Stimulated activated CD4-positive, alpha-beta T cell treated with anti-CD3 and anti-CD28 coated beads, Interleukin-1b, Interleukin-23, amount 100 ng/mL, for 1 hour (primary cell): Measurements from ENCODE around the gene EML2.
"Not testable (repeated sequence)": the region's sequence is repeated elsewhere in the genome, so short reads cannot be mapped to it uniquely, and the experiment has no call there.

Experiments used
- DNase-seq, 2 donors: peaks; one replicate each; pipeline ENCODE4 v3.0.0-alpha.2; 2020; ENCODE audit warnings: low read depth in 2 of 2

The EML2 gene, protein sequence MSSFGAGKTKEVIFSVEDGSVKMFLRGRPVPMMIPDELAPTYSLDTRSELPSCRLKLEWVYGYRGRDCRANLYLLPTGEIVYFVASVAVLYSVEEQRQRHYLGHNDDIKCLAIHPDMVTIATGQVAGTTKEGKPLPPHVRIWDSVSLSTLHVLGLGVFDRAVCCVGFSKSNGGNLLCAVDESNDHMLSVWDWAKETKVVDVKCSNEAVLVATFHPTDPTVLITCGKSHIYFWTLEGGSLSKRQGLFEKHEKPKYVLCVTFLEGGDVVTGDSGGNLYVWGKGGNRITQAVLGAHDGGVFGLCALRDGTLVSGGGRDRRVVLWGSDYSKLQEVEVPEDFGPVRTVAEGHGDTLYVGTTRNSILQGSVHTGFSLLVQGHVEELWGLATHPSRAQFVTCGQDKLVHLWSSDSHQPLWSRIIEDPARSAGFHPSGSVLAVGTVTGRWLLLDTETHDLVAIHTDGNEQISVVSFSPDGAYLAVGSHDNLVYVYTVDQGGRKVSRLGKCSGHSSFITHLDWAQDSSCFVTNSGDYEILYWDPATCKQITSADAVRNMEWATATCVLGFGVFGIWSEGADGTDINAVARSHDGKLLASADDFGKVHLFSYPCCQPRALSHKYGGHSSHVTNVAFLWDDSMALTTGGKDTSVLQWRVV

DNA sequence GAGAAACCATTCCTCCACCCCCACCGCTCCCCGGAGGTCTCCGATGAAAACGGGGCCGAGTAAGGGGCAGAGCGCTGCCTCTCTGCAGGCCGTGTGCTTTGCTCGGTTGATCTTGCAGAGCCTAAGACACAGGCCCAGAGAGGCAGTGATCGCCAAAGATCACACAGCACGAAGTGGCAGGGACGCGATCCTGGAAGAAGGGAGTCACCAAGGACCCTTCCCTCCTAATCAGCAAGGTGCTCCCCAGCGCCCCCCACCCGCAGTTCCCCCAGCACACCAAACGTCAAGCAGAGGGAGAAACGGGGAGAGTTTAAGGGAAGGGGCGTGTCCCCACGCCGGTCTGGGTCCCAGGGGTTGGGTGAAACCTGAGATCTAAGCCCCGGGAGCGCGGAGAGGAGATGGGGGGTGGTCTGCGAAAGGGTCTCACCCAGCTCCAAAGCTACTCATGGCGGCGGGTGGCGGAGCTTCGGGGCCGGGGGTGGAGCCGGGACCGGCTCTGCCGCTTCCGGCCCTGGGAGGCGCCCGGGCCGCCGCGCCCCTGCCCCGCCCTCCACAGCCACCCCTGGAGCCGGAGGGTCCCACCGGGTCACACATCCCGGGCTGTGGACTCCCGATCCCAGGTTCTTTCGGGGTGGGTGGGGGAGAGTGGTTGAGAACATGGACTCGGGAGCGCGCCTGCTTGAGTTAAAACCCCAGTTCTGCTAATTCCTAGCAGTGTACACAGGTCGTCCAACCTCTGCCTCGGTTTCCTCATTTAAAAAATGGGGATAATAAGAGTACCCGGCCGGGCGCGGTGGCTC lies at the start of gene EML2:
Gene EML2 (minus strand): TSS at position 468 of the 800 bp plus-strand sequence. CDS start 21 bp downstream, at position 447.
- DNase-seq, result peak in 1 of 2 donors; percentile 27

DNA sequence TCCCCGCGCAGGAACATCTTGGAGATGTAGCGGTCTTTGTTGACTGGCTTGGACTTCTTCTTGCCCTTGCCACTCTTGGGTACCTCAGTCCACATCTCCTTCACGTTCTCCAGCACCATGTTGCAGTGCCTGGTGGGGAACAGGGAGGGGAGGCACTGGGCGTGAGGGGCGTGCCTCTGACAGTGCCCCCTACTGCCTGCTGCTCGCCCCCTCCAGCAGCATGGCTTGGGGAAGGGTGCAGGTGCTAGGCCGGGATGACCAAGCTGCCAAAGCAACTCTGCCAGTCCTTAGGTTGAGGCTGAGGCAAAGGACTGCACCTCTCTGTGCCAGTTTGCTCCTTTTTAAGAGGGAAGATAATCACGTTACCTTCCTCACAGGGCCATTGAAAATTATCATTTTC lies 48.4 kb upstream of the EML2 start:
- no peak for DNase-seq

- not testable (repeated sequence) for DNase-seq
These were observed 45.8 kb upstream of the EML2 start for GRCh38 chr19:45685045-45685444.

GRCh38 chr19:45682908-45683307 lies 43.7 kb upstream of the EML2 start:
- DNase-seq, result no peak

DNA sequence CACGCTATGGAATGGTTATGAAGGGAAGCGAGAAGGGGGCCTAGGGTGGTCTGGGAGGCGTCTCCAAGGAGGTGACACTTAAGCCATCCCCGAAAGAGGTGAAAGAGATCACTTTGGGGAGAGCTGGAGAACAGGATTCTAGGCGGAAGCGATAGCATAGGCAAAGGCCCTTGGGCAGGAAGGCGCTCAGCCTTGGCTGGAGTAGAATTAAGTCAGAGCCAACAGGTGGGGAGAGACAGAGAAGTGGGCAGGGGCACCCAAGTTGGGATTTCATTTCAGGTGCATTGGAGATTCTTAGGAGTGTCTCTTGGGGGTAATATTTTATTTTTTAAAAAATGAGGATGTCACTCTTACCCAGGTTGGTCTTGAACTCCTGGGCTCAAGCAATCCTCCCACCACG lies 42.9 kb upstream of the EML2 start:
- DNase-seq, result no peak

GRCh38 chr19:45681391-45682015 lies 42.3 kb upstream of the EML2 start:
- peak; percentile 75 to 80 for DNase-seq

GRCh38 chr19:45677351-45678230 lies 38.4 kb upstream of the EML2 start:
- DNase-seq, result peak; percentile 55 to 67

GRCh38 chr19:45676851-45677263 lies 37.7 kb upstream of the EML2 start:
- DNase-seq, result no peak

DNA sequence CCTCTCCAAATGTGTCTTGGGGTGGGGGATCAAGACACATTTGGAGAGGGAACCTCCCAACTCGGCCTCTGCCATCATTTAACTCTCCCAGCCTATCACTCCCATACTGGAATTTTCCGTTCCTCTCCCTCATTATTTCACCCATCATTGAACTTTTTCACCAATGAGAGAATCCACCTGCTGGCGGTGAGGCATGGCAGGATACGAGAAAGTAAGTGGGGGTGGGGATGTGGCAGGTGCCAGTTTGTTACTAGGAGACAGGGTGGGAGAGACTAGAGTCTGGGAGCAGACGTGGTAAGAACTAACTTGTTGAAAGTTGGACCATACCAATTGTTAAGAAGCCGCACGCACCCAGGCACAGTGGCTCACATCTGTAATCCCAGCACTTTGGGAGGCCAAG lies 35.7 kb upstream of the EML2 start:
- DNase-seq, result no peak

DNA sequence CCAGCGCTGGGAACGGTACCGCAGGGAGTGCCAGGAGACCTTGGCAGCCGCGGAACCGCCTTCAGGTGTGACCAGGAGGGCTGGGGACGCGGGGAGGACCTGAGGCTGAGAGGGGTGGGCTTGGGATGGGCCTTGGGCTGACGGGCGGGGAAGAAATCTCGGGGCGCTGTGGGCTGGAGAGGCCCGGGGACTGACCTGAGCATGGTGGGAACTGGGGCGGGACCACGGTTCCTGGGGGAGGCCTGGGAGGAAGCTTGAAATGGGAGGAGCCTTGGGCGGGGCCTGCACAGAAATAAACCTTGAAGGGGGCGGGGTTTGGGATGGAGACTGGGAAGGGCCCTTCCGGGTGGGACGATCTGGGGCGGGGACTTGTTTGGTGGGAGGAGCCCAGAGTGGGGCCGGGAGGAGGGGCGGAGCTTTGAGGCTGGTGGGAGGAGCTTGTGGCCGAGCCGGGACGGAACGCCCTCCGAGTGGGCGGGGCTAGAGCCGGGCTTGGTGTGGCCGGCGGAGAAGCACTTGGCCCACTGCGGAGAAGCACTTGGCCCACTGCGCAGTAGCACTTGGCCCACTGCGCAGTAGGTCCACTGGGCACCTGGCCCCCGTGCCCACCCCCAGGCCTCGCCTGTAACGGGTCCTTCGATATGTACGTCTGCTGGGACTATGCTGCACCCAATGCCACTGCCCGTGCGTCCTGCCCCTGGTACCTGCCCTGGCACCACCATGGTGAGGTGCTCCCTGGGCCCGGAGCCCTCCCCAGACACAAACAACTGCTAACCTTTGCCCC lies 31.7 kb upstream of the EML2 start:
- no peak for DNase-seq

- no peak for DNase-seq
These were observed 29.2 kb upstream of the EML2 start for GRCh38 chr19:45668342-45668871.

- peak in 1 of 2 donors; percentile 38 for DNase-seq
These were observed 28.6 kb upstream of the EML2 start, which contains the start of gene GIPR for GRCh38 chr19:45667620-45668341. GIPR (plus strand) TSS chr19:45668221; CDS start chr19:45669521, 1,300 bp downstream.

DNA sequence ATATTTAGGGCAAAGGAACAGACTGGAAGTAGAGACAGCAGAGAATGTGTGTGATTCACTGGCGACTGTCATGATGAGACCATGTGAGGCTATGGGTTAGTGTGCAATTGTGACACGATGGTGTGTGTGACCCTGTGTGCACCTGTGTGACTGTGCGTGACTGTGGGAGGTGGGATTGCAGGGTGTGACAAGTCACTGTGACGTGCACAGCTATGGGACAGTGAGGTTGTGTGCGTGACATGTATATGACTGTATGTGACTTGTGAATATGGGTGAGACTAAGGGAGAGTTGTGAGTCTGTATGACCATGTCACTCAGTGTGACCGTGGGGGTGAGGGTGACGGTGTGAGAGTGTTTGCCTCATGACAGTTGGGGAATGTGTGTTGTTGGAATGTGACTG lies 25.4 kb upstream of the EML2 start:
- DNase-seq, result no peak

- DNase-seq, result no peak
These were observed 24.6 kb upstream of the EML2 start for GRCh38 chr19:45663800-45664199.

DNA sequence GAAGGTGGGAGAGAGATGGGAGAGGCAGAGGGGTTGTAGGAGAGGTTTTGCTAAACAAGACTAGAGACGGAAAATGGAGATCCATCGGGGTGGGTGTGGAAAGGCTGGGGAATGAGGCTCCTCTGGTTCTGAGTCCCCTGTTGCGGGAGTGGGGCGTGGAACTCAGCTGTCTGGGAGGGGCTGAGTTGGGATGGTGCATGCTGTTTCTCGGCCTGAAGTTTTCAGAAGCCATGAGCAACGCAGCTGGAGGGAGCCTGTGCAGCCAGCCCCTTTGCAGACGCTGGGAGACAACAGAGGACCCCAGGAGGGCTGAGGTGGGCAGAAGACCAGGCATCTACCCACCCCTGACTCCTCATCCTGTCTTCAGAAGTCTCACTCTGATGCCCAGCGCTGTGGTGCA lies 21.4 kb upstream of the EML2 start:
- no peak for DNase-seq

DNA sequence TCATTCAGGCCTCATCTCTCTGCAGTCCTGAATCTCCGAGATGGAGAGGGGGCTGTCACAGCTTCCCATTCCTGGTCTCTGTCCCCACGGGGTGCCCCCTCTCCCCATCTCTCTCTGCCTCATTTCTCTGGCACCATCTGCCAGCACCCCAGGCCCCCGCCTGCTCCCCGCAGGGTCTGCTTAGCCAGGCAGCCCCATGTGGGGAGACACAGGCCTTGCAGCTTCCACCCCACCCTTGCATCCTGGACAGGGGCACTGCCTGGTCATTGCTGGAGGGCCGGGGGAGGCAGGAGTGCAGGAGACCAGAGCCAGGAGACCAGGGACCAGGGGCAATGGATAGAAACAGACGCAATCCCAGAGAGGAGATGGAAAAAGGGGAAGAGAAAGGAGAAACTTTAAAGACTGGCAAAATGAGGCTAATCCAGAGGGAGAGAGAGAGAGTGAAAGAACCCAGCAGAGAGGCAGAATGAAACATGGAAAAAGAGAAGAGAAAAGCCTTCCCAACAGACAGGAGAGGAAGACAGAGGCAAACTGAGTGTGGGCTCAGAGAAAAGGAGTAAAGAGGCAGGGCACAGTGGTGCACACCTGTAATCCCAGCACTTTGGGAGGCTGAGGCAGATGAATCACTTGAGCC lies 20.0 kb upstream of the EML2 start:
- DNase-seq, result no peak

DNA sequence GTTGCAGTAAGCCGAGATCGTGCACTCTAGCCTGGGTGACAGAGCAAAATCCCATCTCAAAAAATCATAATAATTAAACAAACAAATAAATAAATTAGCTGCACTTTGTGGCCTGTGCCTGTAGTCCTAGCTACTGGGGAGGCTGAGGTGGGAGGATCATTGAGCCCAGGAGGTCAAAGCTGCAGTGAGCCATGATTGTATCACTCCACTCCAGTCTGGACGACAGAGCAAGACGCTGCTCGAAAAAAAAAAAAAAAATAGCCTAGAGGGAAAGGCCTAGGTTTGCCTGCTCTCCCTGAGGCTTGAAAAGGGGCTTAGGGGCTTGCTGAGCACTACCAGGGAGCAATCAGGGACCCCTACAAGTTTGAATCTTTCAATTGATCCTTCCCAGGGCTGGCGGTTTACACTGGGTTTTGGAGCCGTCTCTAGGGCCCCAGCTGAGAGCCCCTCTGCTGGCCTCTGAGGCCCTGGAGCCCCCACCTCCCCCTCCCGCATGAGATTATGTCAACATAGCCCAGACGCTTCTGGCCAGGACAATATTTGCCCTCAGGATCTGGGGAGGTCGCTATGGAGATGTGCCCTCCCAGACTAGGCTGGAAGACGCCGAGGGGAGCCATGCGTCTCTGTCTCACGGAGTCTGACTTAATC lies 18.4 kb upstream of the EML2 start:
- DNase-seq, result no peak

DNA sequence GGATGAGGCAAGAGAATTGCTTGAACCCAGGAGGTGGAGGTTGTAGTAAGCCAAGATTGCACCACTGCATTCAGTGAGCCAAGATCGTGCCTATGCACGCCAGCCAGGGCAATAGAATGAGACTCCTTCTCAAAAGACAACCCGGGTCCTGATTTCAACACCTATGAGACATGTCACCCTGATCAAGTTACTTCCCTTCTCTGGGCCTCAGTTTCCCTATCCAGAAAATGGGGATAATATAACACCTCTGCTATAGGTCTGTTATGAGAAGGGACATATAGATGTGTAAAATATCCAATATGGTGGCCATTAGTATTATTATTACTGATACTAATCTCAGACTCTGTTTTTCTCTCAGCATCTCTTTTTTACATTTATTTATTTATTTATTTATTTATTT lies 15.9 kb upstream of the EML2 start:
- no peak for DNase-seq
